ENCODE results near the gene ZNF880. TPM values are rescaled to one million over a fixed set of nuclear protein-coding genes. Genes with fewer than 3 reads are reported as not detected.

ZNF880 gene
- total and polyA plus RNA-seq, 2 of the 8 experiments (the other 6 are each of a cell fraction or from before 2014, with no cell fraction given), result 11.4 to 25.9 TPM

Small RNA genes within 50 kb of the gene (small RNA-seq; reads per million reads assigned to genes)
- not detected for gene AC010332.1 (ENCODE audit: insufficient read depth)

Other genes with a start within 250 kb of the ZNF880 start
- 40.2 and 40.5 TPM in 2 replicates for gene ZNF616, start 230.0 kb upstream of the ZNF880 start, total RNA-seq (2021; fragmentation: NEBNext Ultra II Directional; extraction: Animal tissue kit (Norgen Biotek cat#: 25700))
- 3.5 and 5.7 TPM in 2 replicates for gene ZNF616, start 230.0 kb upstream of the ZNF880 start, polyA plus RNA-seq (2011; rRNA removed)
- gene ZNF836, start 198.3 kb upstream of the ZNF880 start, total RNA-seq (2021; fragmentation: NEBNext Ultra II Directional; extraction: Animal tissue kit (Norgen Biotek cat#: 25700)), result 27.2 and 31.9 TPM in 2 replicates
- gene ZNF836, start 198.3 kb upstream of the ZNF880 start, polyA plus RNA-seq (2011; rRNA removed), result 5.6 and 6.8 TPM in 2 replicates
- 378 and 382 TPM in 2 replicates for gene PPP2R1A, start 179.9 kb upstream of the ZNF880 start, total RNA-seq (2021; fragmentation: NEBNext Ultra II Directional; extraction: Animal tissue kit (Norgen Biotek cat#: 25700))
- gene PPP2R1A, start 179.9 kb upstream of the ZNF880 start, polyA plus RNA-seq (2011; rRNA removed), result 380 and 428 TPM in 2 replicates
- 31.9 and 34.6 TPM in 2 replicates for gene ZNF766, start 100.3 kb upstream of the ZNF880 start, total RNA-seq (2021; fragmentation: NEBNext Ultra II Directional; extraction: Animal tissue kit (Norgen Biotek cat#: 25700))
- 4.5 and 8.3 TPM in 2 replicates for gene ZNF766, start 100.3 kb upstream of the ZNF880 start, polyA plus RNA-seq (2011; rRNA removed)
- gene ZNF480, start 72.8 kb upstream of the ZNF880 start, total RNA-seq (2021; fragmentation: NEBNext Ultra II Directional; extraction: Animal tissue kit (Norgen Biotek cat#: 25700)), result 27.5 and 32.9 TPM in 2 replicates
- gene ZNF480, start 72.8 kb upstream of the ZNF880 start, polyA plus RNA-seq (2011; rRNA removed), result 1.2 and 3.4 TPM in 2 replicates
- 4.9 and 5.4 TPM in 2 replicates for gene ZNF610, start 33.7 kb upstream of the ZNF880 start, total RNA-seq (2021; fragmentation: NEBNext Ultra II Directional; extraction: Animal tissue kit (Norgen Biotek cat#: 25700))
- gene ZNF610, start 33.7 kb upstream of the ZNF880 start, polyA plus RNA-seq (2011; rRNA removed), result 2.4 and 3.4 TPM in 2 replicates
- gene ZNF528, start 27.9 kb downstream of the ZNF880 start, total RNA-seq (2021; fragmentation: NEBNext Ultra II Directional; extraction: Animal tissue kit (Norgen Biotek cat#: 25700)), result 0.10 and 0.58 TPM in 2 replicates
- 4.0 and 4.2 TPM in 2 replicates for gene ZNF528, start 27.9 kb downstream of the ZNF880 start, polyA plus RNA-seq (2011; rRNA removed)
- gene ZNF534, start 59.2 kb downstream of the ZNF880 start, total RNA-seq (2021; fragmentation: NEBNext Ultra II Directional; extraction: Animal tissue kit (Norgen Biotek cat#: 25700)), result not detected in 2 replicates
- not detected in 2 replicates for gene ZNF534, start 59.2 kb downstream of the ZNF880 start, polyA plus RNA-seq (2011; rRNA removed)
- gene ZNF578, start 83.6 kb downstream of the ZNF880 start, total RNA-seq (2021; fragmentation: NEBNext Ultra II Directional; extraction: Animal tissue kit (Norgen Biotek cat#: 25700)), result 4.2 TPM in 2 replicates
- gene ZNF578, start 83.6 kb downstream of the ZNF880 start, polyA plus RNA-seq (2011; rRNA removed), result 0.91 and 1.6 TPM in 2 replicates
- gene ZNF808, start 157.7 kb downstream of the ZNF880 start, total RNA-seq (2021; fragmentation: NEBNext Ultra II Directional; extraction: Animal tissue kit (Norgen Biotek cat#: 25700)), result 23.1 and 25.9 TPM in 2 replicates
- gene ZNF808, start 157.7 kb downstream of the ZNF880 start, polyA plus RNA-seq (2011; rRNA removed), result 2.6 and 3.9 TPM in 2 replicates
- 16.5 and 18.7 TPM in 2 replicates for gene ZNF701, start 200.4 kb downstream of the ZNF880 start, total RNA-seq (2021; fragmentation: NEBNext Ultra II Directional; extraction: Animal tissue kit (Norgen Biotek cat#: 25700))
- 4.9 and 5.2 TPM in 2 replicates for gene ZNF701, start 200.4 kb downstream of the ZNF880 start, polyA plus RNA-seq (2011; rRNA removed)

Measured in H1 (cell line).